ENCODE results near the gene IQCB1.
"Not testable (repeated sequence)": the region's sequence is repeated elsewhere in the genome, so short reads cannot be mapped to it uniquely, and the experiment has no call there.

IQCB1 gene

GRCh38 chr3:121819236-121819635 lies 15.6 kb downstream of the IQCB1 start:
- no peak for DNase-seq (ENCODE audit: low read depth, low spot score)

DNA sequence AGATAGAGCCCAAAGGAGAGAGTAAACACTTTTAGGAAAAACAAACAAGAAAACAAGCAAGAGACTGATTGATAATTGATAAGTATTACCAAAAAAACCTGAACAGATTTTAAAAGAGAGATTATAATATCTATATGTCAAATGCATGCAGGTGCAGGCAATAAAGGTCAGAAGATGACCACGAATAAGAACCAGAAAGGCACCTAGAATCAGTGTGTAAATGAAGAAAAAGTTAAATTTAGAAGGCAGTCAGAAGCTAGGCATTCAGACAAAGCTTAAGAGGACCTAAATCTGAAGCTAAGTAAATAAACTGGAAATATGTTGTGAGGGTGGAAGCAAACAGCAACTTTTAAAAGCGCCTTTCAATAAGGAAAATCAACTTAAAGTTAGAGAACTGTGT lies 16.3 kb downstream of the IQCB1 start:
- DNase-seq (ENCODE audit: low read depth, low spot score), result no peak
- no peak overlapping the region for H3K4me3 ChIP-seq (ENCODE audit: low read length)

More at GRCh38 chr3:121819236-121819635, 15.6 kb downstream of the IQCB1 start:
- no peak overlapping the region for H3K4me3 ChIP-seq (ENCODE audit: low read length)

GRCh38 chr3:121817753-121818152 lies 17.1 kb downstream of the IQCB1 start:
- no peak overlapping the region for H3K4me3 ChIP-seq (ENCODE audit: low read length)
- DNase-seq (ENCODE audit: low read depth, low spot score), result no peak

GRCh38 chr3:121809249-121809648 lies 25.6 kb downstream of the IQCB1 start:
- no peak for DNase-seq (ENCODE audit: low read depth, low spot score)
- H3K4me3 ChIP-seq (ENCODE audit: low read length), result no peak overlapping the region

- no peak for DNase-seq (ENCODE audit: low read depth, low spot score)
Measured at GRCh38 chr3:121803771-121804320, 31.0 kb downstream of the IQCB1 start.

DNA sequence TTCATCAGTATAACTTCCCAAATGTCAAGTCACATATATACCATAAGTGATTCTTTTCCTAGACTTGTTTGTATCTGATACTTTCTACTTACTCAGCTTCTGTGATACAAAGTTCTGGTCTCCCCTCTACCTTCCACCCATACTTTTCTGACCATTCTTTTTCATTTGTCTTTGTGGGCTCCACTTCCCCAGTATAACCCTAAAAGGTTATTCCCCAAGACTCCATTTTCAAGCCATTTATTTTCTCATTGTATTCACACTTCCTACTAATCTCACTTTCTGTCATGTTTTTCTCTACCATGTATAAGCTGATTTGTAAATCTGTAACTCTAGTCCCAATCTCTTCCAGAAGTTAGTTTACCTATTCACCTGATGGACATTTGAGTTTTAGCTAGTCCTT lies 34.0 kb downstream of the IQCB1 start:
- H3K4me3 ChIP-seq (ENCODE audit: low read length), result no peak overlapping the region
- DNase-seq (ENCODE audit: low read depth, low spot score), result no peak

More at GRCh38 chr3:121803771-121804320, 31.0 kb downstream of the IQCB1 start:
- no peak overlapping the region for H3K4me3 ChIP-seq (ENCODE audit: low read length)

- H3K4me3 ChIP-seq (ENCODE audit: low read length), result no peak overlapping the region
- DNase-seq (ENCODE audit: low read depth, low spot score), result no peak
Measured at GRCh38 chr3:121796970-121797369, 37.9 kb downstream of the IQCB1 start.

- H3K4me3 ChIP-seq (ENCODE audit: low read length), result no peak overlapping the region
- DNase-seq (ENCODE audit: low read depth, low spot score), result no peak
Measured at GRCh38 chr3:121794264-121794983, 40.4 kb downstream of the IQCB1 start.

- no peak overlapping the region for H3K4me3 ChIP-seq (ENCODE audit: low read length)
- DNase-seq (ENCODE audit: low read depth, low spot score), result no peak
Measured at GRCh38 chr3:121793078-121793477, 41.8 kb downstream of the IQCB1 start.

DNA sequence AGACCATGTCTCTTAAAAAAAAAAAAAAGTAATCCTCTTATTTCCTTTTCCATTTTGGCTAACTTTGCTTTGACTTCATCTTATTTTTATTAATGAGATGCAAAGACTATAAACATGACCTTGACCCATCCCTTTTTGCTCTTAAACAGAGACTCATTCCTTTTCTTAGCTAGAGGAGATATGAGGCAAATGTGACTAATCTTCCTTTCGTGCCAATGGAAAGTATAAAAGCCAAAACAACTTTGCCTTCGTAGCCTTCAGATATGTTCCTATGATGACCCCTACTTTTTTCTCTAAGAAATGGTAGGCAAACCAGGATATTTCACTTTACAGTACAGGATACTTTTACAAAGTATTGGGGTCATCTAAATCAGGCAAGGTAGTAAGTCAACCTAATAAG lies 48.4 kb downstream of the IQCB1 start:
- no peak for DNase-seq (ENCODE audit: low read depth, low spot score)
- H3K4me3 ChIP-seq (ENCODE audit: low read length), result no peak overlapping the region

GRCh38 chr3:121782784-121783183 lies 52.1 kb downstream of the IQCB1 start:
- DNase-seq (ENCODE audit: low read depth, low spot score); H3K4me3 ChIP-seq (ENCODE audit: low read length): not testable (repeated sequence)

DNA sequence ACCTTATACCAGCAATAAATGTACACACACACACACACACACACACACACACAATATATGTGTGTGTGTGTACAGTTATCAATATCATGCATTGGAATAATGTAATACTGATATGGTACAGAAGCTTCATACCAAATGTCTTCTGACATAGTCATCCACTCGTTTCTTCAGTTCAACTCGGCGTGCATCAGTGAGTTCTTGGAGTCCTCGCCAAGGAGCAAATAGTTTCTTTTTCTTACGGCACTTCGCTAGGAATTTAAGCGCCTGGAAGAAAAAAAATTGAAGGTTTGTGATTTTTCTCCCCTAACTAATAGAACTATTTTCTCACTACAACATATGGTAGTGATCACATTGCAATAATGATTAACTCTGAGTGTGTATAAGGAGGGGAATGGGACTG lies 53.2 kb downstream of the IQCB1 start:
- DNase-seq (ENCODE audit: low read depth, low spot score), result no peak
- no peak overlapping the region for H3K4me3 ChIP-seq (ENCODE audit: low read length)

DNA sequence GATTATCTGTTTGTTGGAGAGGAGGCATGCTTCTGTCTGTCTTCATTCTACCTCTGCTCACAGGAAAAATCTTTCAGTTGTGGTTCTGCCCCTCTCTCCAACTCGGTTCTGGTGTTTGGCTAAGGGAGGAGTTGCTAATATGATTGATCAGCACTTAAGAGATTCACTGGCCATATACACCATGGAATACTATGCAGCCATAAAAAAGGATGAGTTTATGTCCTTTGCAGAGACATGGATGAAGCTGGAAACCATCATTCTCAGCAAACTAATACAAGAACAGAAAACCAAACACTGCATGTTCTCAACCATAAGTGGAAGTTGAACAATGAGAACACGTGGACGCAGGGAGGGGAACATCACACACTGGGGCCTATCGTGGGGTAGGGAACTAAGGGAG lies 59.8 kb downstream of the IQCB1 start:
- not testable (repeated sequence) for H3K4me3 ChIP-seq (ENCODE audit: low read length); DNase-seq (ENCODE audit: low read depth, low spot score)

GRCh38 chr3:121769246-121769645 lies 65.6 kb downstream of the IQCB1 start:
- H3K4me3 ChIP-seq (ENCODE audit: low read length), result no peak overlapping the region
- no peak for DNase-seq (ENCODE audit: low read depth, low spot score)

GRCh38 chr3:121768452-121768851 lies 66.4 kb downstream of the IQCB1 start:
- no peak overlapping the region for H3K4me3 ChIP-seq (ENCODE audit: low read length)
- no peak for DNase-seq (ENCODE audit: low read depth, low spot score)

DNA sequence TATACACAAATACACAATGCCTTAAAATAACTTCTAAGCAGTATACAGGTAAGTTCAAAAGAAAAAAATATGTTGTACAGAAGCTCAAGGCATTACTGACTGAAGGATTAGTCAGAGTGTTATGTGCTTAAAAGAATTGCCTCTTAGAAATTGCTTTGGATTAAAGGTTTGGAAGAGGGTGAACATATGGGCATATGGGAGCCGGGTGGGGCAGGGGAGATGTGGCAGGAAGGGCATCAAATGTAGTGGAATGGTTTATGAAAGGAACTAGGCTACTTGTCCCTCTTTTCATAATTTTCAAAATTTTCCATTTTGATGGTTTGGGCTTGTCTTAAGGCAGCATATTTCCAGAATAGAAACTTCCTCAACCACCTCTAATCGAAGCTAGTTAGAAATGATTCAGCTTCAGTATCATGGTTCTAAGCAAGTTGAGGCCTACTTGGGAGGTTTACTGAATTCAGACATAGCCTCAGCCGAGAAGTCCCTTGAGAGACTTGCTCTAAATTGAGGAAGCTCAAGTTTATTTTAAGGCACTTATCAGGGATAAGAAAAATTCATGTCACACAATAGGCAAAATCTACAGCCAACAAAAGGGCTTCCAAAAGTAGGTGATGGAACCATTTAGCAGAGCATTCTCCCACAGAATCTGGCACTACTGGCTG lies 75.2 kb downstream of the IQCB1 start:
- no peak for DNase-seq (ENCODE audit: low read depth, low spot score)
- H3K4me3 ChIP-seq (ENCODE audit: low read length), result no peak overlapping the region

GRCh38 chr3:121758727-121759450 lies 76.0 kb downstream of the IQCB1 start:
- DNase-seq (ENCODE audit: low read depth, low spot score), result no peak
- H3K4me3 ChIP-seq (ENCODE audit: low read length), result no peak overlapping the region

DNA sequence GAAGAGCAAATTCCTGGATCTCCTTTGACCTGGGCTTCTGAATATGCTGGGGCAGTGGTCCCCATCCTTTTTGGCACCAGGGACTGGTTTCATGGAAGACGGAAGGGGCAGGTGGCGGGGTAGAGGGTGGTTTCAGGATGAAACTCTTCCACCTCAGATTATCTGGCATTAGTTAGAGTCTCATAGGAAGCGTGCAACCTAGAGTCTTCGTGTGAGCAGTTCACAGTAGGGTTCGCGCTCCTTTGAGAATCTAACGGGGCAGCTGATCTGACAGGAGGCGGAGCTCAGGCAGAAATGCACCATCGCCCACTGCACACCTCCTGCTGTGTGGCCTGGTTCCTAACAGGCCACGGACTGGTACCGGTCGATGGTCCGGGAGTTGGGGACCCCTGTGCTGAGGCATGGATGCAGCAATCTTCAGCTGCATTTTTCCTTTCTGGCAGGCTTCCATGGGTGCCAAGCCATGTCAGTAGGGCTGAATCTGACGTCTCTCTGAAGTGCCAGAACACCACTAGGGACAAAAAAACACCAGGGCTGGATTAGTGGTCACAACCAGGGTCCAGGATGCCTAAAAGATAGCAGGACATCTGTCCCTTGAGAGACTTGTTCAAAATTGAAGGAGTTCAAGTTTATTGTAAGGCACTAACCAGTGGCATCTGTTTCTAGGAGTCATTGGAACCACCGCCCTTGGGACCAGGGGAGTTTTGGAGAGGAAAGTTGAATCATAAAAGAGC lies 76.9 kb downstream of the IQCB1 start:
- H3K4me3 ChIP-seq (ENCODE audit: low read length), result no peak overlapping the region
- DNase-seq (ENCODE audit: low read depth, low spot score), result no peak

GRCh38 chr3:121757087-121757811 lies 77.6 kb downstream of the IQCB1 start:
- no peak overlapping the region for H3K4me3 ChIP-seq (ENCODE audit: low read length)
- DNase-seq (ENCODE audit: low read depth, low spot score), result no peak
